Skin of body (tissue), 2 donors: ENCODE results near the gene AVEN. TPM values are rescaled to one million over a fixed set of nuclear protein-coding genes. Genes with fewer than 3 reads are reported as not detected.

ENCODE experiments used
- DNase-seq: peaks from one replicate; lab custom pipeline; 2025; lab: John Stamatoyannopoulos, UW
- total RNA-seq: library from RNA; depleted of rRNA; stranded (reverse); fragments of >200 nt; gene quantifications from one replicate; pipeline ENCODE4 v1.2.3, GENCODE V29; 2014

Gene AVEN
- total RNA-seq, 1 donor from 2014 or later: 7.4 TPM

DNA sequence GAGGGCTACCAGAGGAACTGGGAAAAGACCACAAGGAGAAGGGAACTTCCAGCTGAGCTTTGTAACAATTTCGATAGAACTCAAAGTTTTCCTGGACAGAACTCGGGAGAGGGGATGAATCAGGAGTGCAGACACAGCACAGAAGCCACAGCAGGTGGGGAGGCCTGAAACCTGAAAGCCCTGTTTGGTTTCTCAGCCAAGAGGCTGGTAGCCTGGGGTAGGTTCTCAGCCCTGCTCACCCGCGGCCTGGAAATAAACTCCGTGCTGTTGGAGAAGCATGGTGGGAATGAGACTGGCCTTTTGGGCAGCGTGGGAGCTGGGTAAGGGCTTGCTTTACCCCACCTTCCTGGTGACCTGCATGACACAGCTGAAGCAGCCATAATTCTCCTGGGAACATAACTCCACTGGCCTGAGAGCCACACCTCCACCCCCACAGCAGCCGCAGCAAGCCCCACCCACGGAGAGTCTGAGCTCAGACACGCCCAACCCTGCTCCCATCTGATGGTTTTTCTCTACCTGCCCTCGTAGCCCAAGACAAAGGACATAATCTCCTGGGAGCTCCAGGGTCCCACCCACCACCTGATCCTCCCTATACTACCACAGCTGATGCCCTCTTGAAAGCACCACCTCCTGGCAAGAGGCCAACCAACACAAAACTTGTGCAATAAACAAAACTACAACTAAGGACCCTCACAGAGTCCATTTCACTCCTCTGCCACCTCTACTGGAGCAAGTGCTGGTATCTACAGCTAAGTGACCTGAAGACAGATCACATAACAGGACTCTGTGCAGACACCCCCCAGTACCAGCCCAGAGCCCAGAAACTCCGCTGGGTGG, 123.2 kb downstream of the AVEN start:
- no peak for DNase-seq

GRCh38 chr15:33913459-33913858, 125.5 kb downstream of the AVEN start:
- no peak for DNase-seq

- no peak for DNase-seq
Observed at GRCh38 chr15:33912326-33912725, 126.7 kb downstream of the AVEN start.

DNA sequence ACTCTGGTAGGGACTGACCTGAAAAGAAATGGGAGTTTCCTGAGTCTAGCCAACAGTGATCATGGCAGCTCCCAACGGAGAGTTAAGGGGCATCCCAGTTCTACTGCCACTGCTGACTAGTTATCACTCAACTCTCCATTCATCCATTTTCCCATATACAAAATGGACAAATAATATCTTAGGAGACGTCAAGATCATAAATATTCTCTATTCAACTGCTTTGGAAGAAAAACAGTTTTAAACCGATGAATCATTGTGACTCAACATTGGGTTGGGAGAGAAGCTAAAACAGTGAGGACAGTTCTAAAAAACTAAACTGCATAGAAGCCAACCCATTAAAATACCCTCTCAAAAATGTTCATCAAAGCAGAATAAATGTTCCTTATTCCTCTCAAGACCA, 128.3 kb downstream of the AVEN start:
- DNase-seq: no peak

DNA sequence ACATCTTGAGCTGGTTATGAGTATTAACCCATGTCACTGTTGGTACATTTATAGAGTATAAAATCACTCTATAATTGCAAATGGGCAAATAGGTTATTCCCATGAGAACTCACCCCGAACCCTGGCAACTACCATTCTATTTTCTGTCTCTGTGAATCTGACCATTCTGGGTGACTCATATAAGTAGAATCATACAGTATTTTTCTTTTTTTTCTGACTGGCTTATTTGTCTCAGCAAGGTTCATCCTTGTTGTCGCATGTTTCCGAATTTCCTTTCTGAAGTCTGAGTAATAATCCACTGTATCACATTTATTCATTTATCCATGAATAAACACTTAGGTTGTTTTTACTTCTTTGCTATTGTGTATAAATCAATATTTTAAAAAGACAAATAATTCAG, 130.6 kb downstream of the AVEN start:
- DNase-seq: no peak

DNA sequence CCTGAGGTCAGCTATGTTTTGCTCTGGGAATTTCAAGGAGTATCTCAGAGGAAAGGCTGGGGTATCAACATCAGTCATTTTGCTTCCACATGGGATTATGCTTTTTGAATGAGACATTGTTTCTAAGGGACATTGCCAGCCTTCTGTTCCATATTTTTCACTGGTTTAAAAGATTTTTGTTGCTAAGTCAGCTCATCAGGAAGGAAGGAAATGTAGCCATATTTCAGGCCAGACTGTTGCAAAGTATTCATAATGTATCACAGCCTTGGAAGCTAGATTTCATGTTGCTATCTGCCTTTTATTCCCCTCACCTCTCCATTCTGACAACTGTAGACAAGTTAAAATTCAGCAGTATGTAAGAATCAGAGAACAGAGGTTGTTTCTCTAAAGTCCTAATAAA, 131.7 kb downstream of the AVEN start:
- DNase-seq: no peak

GRCh38 chr15:33903661-33904060, 135.3 kb downstream of the AVEN start:
- no peak for DNase-seq

DNA sequence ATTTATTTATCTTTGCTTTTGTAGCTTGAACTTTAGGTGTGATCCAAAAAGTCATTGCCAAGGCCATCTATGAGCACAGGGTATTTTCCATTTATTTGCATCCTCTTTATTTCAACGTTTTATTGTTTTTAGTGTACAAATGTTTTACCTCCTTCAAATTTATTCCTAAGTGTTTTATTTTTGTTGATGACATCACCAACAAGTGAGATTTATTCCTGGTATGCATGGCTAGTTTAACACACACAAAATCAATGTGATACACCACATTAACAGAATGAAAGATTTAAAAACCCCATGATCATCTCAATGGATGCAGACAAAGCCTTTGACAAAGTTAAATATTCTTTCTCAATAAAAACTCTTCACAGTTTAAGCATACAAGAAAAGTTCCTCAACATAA, 137.0 kb downstream of the AVEN start:
- DNase-seq: no peak

DNA sequence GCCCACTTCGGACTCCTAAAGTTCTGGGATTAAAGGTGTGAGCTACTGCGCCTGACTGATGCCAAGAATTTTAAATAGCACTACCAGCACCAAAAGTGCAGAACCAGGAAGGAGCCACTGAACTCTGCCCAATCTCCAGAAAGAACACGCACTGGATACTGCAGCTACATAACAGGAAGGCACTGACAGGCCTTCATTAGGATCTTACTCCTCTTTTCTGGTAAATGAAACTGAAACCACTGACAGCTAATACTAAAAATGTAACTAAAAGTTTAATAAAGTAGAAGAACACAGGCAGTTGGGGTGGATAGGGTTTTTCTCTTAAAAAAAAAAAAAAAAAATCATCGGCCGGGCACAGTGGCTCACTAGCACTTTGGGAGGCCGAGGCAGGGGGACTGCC, 144.8 kb downstream of the AVEN start:
- DNase-seq: no peak

DNA sequence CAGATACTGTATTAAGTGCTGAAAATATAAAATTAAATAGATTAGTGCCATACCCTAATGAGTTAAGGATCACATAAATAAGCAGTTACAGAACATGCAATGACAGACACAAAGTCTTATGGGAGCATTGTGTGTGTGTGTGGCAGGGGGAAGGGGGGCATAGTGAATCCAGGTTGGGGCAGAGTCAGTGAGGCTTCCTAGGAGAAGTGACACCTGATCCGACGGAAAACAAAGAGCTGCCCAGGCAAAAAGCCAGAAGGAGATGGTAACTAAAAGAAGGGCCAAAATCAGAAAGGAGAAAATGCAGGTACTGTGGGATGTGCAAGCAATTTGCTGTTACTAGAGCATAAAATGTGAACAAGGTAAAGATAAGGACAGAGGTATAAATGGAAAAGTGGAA, 150.8 kb downstream of the AVEN start:
- no peak for DNase-seq

DNA sequence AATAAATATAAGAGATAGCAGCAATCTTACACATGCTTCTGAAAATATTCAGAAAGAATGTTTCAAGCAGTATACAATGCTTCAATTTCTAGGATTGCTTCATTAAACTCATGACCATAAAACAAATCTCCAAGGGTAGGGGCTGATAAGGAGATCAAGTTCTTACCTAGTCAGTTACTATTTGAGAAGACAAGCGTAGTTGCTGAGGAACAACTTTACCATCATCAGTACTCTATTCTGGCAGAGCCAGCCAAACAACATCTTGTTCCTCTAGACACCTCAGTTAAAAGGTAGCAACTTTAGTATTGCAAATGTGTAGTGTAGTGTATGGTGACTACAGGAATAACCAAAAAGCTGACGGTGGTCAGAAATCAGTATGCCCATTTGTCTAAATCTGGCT, 156.1 kb downstream of the AVEN start:
- DNase-seq: no peak

- no peak for DNase-seq
Observed at GRCh38 chr15:33874156-33874555, 164.8 kb downstream of the AVEN start.

DNA sequence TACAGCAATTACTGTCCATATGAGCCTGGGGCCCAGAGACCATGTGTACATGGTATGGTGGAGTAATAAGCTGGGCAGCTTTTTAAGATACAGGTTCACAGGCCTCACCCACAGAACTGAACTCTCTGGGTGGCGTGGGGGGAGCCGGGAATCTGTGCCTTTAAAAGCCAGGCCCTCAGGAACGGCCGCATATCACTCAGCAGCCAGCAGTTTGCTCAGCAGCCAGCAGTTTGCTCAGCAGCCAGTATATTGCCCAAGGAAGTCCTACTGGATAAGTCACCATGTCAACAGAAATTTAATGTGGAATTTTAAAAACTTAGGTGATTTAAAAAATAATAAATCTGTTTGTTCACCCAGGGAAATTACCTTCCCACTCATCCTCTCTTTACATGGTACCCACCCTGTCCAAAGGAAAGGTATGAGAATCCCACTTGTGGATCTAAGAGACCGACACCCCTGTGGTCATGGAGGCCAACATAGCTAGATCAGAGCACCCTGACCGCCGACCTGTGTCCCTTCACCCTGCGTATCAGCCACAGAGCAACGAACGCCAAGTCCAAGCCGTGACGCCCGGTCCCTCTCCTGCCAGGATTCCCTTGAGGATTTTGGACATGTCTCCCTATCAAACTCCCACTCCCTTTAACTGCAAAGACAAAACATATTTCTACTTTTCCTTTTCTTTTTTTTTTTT, 166.4 kb downstream of the AVEN start:
- DNase-seq: no peak

DNA sequence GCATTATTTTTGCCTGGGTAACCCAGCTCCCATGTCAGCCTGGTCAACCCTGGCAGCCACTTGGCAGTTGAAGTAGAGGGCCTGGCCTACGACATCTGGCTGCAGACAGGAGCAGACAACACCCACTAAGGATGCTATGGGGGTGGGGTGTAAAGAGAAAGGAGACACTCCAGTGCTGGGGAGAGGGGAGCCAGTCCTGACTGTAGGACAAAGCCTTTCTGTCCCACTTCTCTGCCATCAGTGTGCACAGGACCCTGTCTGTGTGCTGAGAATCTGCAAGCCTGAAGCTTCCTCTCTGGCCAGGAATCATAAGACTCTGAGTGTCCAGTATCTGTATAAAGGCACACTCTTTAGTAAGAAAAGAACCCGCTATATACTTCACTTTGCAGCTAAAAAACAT, 167.0 kb downstream of the AVEN start:
- no peak for DNase-seq

DNA sequence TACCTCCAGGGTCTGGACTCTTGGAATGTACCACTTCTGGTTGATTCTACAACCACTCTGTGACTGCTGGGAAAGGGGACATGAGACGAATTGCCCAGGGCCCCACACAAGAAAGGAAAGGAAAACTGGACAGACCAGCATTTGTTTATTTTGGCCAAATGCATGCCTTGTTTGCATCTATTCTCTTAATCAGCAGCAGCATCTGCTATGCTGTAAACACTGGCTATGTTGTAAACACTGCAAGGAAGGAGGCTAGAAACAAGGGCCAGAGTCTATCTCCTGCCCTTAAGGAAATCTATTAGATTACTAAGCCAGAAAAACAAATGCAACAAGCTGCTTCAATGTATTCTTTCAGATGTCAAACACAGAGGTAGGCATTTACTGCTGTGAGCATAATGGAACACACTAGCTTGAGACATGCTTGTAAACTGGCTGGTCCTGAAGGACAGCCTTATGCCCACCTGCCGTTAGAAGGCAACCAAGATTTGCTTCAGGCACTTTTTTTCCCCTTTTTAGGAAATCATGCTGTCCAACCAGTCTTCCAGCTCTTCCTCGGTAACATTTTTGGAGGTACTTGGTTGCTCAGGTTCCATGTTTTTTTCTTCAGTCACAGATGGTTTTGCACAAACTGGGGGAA, 172.8 kb downstream of the AVEN start:
- no peak for DNase-seq

- DNase-seq: no peak
Observed at GRCh38 chr15:33865416-33865815, 173.6 kb downstream of the AVEN start.

GRCh38 chr15:33864360-33865075, 174.5 kb downstream of the AVEN start:
- no peak for DNase-seq

DNA sequence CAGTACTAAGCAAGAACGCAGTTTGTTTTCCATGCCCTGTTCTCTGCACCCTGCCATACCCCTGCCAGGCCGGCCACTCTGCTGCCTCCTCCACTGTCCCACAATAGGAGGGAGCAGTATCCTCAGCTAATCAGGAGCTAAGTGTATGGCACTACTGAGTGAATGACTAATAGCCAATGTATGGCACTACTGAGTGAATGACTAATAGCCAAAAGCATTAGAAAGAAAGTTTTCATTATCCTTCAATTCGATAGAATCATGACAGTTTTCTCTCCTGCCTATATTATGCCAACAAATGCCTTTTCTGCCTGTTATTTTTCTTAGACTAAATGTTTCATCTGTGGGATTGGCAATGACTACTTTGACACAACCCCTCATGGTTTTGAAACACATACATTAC, 178.2 kb downstream of the AVEN start:
- DNase-seq: no peak

GRCh38 chr15:33859992-33860545, 178.9 kb downstream of the AVEN start:
- no peak for DNase-seq

- DNase-seq: no peak
Observed at GRCh38 chr15:33858836-33859235, 180.2 kb downstream of the AVEN start.

- DNase-seq: no peak
Observed at GRCh38 chr15:33857726-33858125, 181.3 kb downstream of the AVEN start.

DNA sequence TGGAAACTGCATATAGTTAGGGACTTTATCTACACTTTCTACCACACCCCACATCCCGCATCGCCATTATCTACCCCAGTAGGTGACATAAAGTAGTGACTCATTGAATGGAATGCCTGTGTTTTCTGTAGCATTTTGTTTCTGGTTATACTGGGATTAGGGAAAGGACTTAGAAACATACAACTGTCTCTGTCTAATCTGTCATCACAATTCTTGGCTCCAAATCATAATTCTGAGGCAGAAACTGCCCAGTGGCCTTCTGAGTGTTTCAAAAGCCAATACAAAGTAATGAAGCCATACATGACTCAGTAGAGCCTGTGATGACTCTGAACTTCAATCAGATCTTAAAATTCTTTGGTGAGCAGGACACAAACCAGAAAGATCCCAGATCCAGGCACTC, 186.4 kb downstream of the AVEN start:
- DNase-seq: no peak
